Measurements from ENCODE around the gene SYT3.

Gene SYT3

DNA sequence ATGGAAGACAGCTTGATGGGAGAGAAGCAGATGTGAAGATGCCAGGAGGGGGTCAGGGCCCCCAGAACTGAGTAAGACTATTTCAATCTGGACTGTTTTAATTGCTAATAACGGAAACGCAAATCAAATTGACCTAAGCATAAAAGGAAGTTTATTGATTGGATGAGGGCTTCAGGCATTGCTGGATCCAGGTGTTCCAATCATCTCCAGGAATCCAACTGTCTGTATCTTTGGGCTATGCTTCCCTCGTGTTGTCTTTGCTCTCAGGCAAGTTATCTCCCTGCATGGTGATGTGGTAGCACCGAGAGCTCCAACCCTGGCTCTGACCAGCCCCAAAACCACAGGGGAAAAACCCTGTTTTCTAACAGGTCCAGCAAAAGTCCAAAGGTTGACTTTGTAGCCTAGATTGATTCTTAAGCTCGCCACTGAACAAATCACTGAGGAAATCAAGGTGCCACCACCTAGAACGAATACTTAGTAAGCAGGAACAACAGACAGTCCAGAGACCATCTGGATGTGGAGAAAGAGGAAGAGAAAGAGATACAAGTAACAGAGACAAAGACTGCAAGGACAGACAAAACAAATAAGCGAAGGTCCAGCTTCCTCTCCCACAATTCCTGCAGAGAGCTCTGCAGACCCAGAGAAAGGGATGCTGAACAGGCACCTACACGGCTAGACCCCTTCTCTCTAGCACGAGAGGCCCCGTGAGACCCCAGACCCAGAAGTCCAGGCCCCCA is 8.4 kb upstream of the SYT3 start:
- H3K27me3 ChIP-seq (ENCODE audit: insufficient read depth, insufficient read length), result no peaks in the 10 kb centered on the region
- DNase-seq (ENCODE audit: low read depth, low spot score), result no peak
- TF ChIP-seq SUZ12 (IDR thresholded peaks at IDR 0.05; ENCODE audit: extremely low read depth, insufficient read depth, insufficient read length) (no peak), YY1 (IDR thresholded peaks at IDR 0.05; ENCODE audit: insufficient read depth, insufficient read length) (no peak), ZNF274 (IDR thresholded peaks at IDR 0.05; ENCODE audit: low read depth, low read length) (no peak)

DNA sequence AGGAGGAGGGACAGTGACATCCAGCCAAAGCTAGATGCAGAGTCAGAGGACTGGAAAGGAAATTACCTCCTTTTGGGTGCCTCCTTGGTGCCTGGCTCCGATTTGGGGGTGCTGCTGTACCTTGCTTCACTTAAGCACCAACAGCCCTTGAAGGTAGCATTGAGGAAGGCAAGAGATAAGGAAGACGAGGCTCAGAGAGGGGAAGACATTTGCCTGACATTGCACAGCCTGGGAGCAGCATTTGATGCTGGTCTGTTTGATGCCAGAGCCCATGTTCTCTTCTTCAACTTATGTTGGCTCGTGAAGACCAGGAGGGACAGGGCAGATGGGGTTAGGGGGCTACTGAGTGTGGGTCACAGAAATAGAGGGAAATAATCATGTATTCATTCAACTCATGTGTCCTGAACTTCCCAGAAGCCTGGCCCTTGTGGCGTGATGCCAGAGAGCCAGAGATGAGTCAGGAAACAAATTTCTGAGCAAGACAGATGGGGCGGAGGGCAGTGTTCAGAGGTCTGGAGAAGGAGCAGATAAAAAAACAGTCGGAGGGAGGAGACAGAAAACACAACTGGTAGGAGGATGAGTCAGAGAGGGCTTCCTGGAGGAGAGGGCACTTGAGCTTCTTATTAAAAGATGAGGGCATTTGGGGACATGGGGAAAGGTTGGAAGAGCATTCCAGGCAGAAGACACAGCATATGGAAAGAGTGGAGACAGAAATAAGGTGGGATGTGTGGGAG is 6.6 kb upstream of the SYT3 start:
- no peak for DNase-seq (ENCODE audit: low read depth, low spot score)
- no peak overlapping the region for H3K4me3 ChIP-seq (ENCODE audit: insufficient read length, low read depth)
- H3K9me3 ChIP-seq (ENCODE audit: insufficient read depth, low read length), result no peaks in the 10 kb centered on the region
- H3K4me1 ChIP-seq (ENCODE audit: insufficient read depth, insufficient read length), result peaks cover 11% of the 10 kb centered on the region
- TF ChIP-seq ZNF274 (IDR thresholded peaks at IDR 0.05; ENCODE audit: low read depth, low read length) (no peak), YY1 (IDR thresholded peaks at IDR 0.05; ENCODE audit: insufficient read depth, insufficient read length) (no peak), SUZ12 (IDR thresholded peaks at IDR 0.05; ENCODE audit: extremely low read depth, insufficient read depth, insufficient read length) (no peak)
- no peak overlapping the region for H3K9ac ChIP-seq (ENCODE audit: insufficient read length, low read depth)
- H3K36me3 ChIP-seq (ENCODE audit: insufficient read depth, insufficient read length, low read length), result no peaks in the 10 kb centered on the region
- H3K27me3 ChIP-seq (ENCODE audit: insufficient read depth, insufficient read length), result no peaks in the 10 kb centered on the region

More for the DNA sequence above, 8.4 kb upstream of the SYT3 start:
- Histone ChIP-seq H3K9me3 (ENCODE audit: insufficient read depth, low read length) (no peaks in the 10 kb centered on the region), H3K4me3 (ENCODE audit: insufficient read length, low read depth) (no peak overlapping the region), H3K9ac (ENCODE audit: insufficient read length, low read depth) (no peak overlapping the region), H3K4me1 (ENCODE audit: insufficient read depth, insufficient read length) (peaks cover 11% of the 10 kb centered on the region), H3K36me3 (ENCODE audit: insufficient read depth, insufficient read length, low read length) (no peaks in the 10 kb centered on the region)

DNA sequence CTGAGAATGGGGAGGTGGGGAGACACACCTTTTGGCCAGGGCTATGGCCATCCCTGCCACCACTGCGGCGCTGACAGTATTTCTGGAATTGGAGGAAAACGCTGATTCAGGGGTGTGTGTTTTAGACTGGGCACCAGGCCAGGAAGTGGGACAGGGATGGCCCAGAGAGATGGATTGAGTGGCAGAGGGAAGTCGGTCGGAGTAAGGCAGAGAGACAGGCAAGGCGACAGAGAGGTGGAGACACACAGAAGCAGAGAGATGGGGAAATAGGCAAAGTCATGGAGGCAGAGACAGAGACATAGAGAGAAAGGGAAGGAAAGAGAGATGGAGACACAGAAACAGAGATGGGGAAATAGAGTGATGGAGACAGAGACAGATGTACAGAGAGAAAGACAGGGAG is 5.4 kb upstream of the SYT3 start:
- H3K4me1 ChIP-seq (ENCODE audit: insufficient read depth, insufficient read length), result peaks cover 11% of the 10 kb centered on the region
- H3K4me3 ChIP-seq (ENCODE audit: insufficient read length, low read depth), result no peak overlapping the region
- H3K27me3 ChIP-seq (ENCODE audit: insufficient read depth, insufficient read length), result no peaks in the 10 kb centered on the region
- no peaks in the 10 kb centered on the region for H3K36me3 ChIP-seq (ENCODE audit: insufficient read depth, insufficient read length, low read length)
- TF ChIP-seq ZNF274 (IDR thresholded peaks at IDR 0.05; ENCODE audit: low read depth, low read length) (no peak), YY1 (IDR thresholded peaks at IDR 0.05; ENCODE audit: insufficient read depth, insufficient read length) (no peak), SUZ12 (IDR thresholded peaks at IDR 0.05; ENCODE audit: extremely low read depth, insufficient read depth, insufficient read length) (no peak)
- H3K9me3 ChIP-seq (ENCODE audit: insufficient read depth, low read length), result no peaks in the 10 kb centered on the region
- no peak for DNase-seq (ENCODE audit: low read depth, low spot score)
- no peak overlapping the region for H3K9ac ChIP-seq (ENCODE audit: insufficient read length, low read depth)

DNA sequence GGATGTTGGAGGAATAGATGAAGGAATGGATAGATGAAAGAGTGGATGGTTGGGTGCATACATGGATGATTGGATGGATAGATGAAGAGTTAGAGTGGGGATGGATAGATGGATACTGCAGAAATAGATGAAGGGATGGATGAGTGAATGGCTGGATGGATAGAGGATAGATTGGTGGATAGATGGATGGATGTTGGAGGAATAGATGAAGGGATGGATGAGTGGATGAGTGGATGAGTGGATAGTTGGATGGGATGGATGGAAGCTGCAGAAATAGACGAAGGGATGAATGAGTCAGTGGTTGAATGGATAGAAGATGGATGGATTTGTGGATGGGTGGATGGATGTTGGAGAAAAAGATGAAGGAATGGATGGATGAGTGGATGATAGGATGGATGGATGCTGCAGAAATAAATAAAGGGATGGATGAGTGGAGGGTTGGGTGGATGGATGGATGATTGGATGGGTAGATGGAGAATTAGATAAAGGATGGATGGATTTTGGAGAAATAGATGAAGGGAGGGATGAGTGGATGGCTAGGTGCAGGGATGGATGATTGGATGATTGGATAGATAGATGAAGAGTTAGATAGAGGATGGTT is 4.7 kb upstream of the SYT3 start:
- Histone ChIP-seq H3K9ac (ENCODE audit: insufficient read length, low read depth) (no peak overlapping the region), H3K4me1 (ENCODE audit: insufficient read depth, insufficient read length) (peaks cover 8% of the 10 kb centered on the region), H3K36me3 (ENCODE audit: insufficient read depth, insufficient read length, low read length) (no peaks in the 10 kb centered on the region), H3K4me3 (ENCODE audit: insufficient read length, low read depth) (no peak overlapping the region), H3K27me3 (ENCODE audit: insufficient read depth, insufficient read length) (no peaks in the 10 kb centered on the region), H3K9me3 (ENCODE audit: insufficient read depth, low read length) (no peaks in the 10 kb centered on the region)
- no peak for DNase-seq (ENCODE audit: low read depth, low spot score)
- no peak for TF ChIP-seq YY1 (IDR thresholded peaks at IDR 0.05; ENCODE audit: insufficient read depth, insufficient read length)
- no peak for TF ChIP-seq SUZ12 (IDR thresholded peaks at IDR 0.05; ENCODE audit: extremely low read depth, insufficient read depth, insufficient read length)
- TF ChIP-seq ZNF274 (IDR thresholded peaks at IDR 0.05; ENCODE audit: low read depth, low read length), result no peak

DNA sequence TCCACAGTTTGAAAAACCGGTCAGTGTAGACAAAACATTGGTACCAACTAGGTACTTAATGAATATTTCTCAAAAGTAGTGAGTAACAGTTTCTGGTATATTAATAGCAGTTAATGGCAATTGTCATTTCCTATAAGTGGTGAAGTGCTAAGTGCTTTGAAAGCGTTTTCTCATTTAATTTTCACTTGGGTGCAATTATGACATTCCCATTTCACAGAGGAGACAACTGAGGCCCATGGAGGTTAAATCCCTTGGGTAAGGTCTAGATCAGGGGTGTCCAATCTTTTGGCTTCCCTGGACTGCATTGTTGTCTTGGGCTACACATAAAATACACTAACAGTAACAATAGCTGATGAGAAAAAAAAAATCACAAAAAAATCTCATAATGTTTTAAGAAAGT is 687 bp upstream of the SYT3 start:
- Histone ChIP-seq H3K27me3 (ENCODE audit: insufficient read depth, insufficient read length) (peaks cover 17% of the 10 kb centered on the region), H3K36me3 (ENCODE audit: insufficient read depth, insufficient read length, low read length) (no peaks in the 10 kb centered on the region), H3K4me1 (ENCODE audit: insufficient read depth, insufficient read length) (no peaks in the 10 kb centered on the region), H3K9me3 (ENCODE audit: insufficient read depth, low read length) (peaks cover 5% of the 10 kb centered on the region; the same call in 1 of the 2 replicates), H3K9ac (ENCODE audit: insufficient read length, low read depth) (peak overlapping the region; percentile 73), H3K4me3 (ENCODE audit: insufficient read length, low read depth) (peak overlapping the region; percentile 75)
- no peak for DNase-seq (ENCODE audit: low read depth, low spot score)
- TF ChIP-seq ZNF274 (IDR thresholded peaks at IDR 0.05; ENCODE audit: low read depth, low read length), result no peak
- no peak for TF ChIP-seq YY1 (IDR thresholded peaks at IDR 0.05; ENCODE audit: insufficient read depth, insufficient read length)
- no peak for TF ChIP-seq SUZ12 (IDR thresholded peaks at IDR 0.05; ENCODE audit: extremely low read depth, insufficient read depth, insufficient read length)

DNA sequence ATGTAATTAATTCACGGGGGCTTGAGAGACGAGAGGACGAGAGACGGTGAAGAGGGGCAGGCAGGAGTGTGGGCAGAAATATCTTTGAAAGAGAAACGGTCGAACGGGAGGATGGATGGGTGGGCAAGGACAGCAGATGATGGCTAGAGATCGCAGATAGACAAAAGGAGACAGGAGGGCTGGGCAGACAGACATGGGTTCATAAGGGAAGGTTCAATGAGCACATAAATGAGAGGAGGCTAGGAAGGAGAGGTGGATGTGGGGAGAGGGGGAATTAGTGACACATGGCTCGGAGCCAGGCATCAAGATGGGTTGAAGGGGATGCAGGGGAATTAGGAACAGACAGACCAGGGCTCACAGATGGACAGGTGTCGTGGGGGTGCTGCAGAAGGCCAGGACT is 1.1 kb downstream of the SYT3 start:
- peak overlapping the region; percentile 75 for H3K4me3 ChIP-seq (ENCODE audit: insufficient read length, low read depth)
- DNase-seq (ENCODE audit: low read depth, low spot score), result no peak
- no peaks in the 10 kb centered on the region for H3K36me3 ChIP-seq (ENCODE audit: insufficient read depth, insufficient read length, low read length)
- peaks cover 6% of the 10 kb centered on the region; the same call in 1 of the 2 replicates for H3K9me3 ChIP-seq (ENCODE audit: insufficient read depth, low read length)
- TF ChIP-seq SUZ12 (IDR thresholded peaks at IDR 0.05; ENCODE audit: extremely low read depth, insufficient read depth, insufficient read length) (no peak), YY1 (IDR thresholded peaks at IDR 0.05; ENCODE audit: insufficient read depth, insufficient read length) (no peak), ZNF274 (IDR thresholded peaks at IDR 0.05; ENCODE audit: low read depth, low read length) (no peak)
- H3K4me1 ChIP-seq (ENCODE audit: insufficient read depth, insufficient read length), result no peaks in the 10 kb centered on the region
- peaks cover 17% of the 10 kb centered on the region for H3K27me3 ChIP-seq (ENCODE audit: insufficient read depth, insufficient read length)
- peak overlapping the region; percentile 50 for H3K9ac ChIP-seq (ENCODE audit: insufficient read length, low read depth)
